Smooth muscle cell (in vitro differentiated cells): ENCODE measurements around the gene KIRREL3. TPM values are rescaled to one million over a fixed set of nuclear protein-coding genes. Genes with fewer than 3 reads are reported as not detected.
A peak's percentile ranks its signal among the peaks of the same experiment; 100 is the strongest.

ENCODE experiments used
- DNase-seq: peaks from one replicate; lab custom pipeline; 2025; ENCODE audit not compliant: unreplicated experiment; lab: John Stamatoyannopoulos, UW
- H2AFZ ChIP-seq: fragments of 200-600 bp; sonication (generic); 2 replicates; pipeline ENCODE4 v1.6.0; 2016; ENCODE audit warnings: antibody characterized with exemption, low read depth, mild to moderate bottlenecking
- H3F3A ChIP-seq: fragments of 200-600 bp; sonication (generic); 2 replicates; pipeline ENCODE4 v1.6.0; 2017; ENCODE audit warnings: antibody characterized with exemption, low read depth
- H3K27ac ChIP-seq: fragments of 200-600 bp; sonication (generic); 2 replicates; pipeline ENCODE4 v1.5.1; 2016; ENCODE audit warnings: low read depth, mild to moderate bottlenecking
- H3K27me3 ChIP-seq: fragments of 200-600 bp; sonication (generic); 2 replicates; pipeline ENCODE4 v1.6.1; 2016; ENCODE audit warnings: low read depth, mild to moderate bottlenecking
- H3K36me3 ChIP-seq: fragments of 200-600 bp; sonication (generic); 2 replicates; pipeline ENCODE4 v1.5.1; 2016; ENCODE audit warnings: low read depth
- H3K4me1 ChIP-seq: fragments of 200-600 bp; sonication (generic); 2 replicates; pipeline ENCODE4 v1.5.1; 2016; ENCODE audit warnings: low read depth
- H3K4me2 ChIP-seq: fragments of 200-600 bp; sonication (generic); 2 replicates; pipeline ENCODE4 v1.6.0; 2016; ENCODE audit warnings: mild to moderate bottlenecking
- H3K4me3 ChIP-seq: fragments of 200-600 bp; sonication (generic); 2 replicates; pipeline ENCODE4 v1.5.1; 2016; ENCODE audit warnings: mild to moderate bottlenecking
- H3K79me2 ChIP-seq: fragments of 200-600 bp; sonication (generic); 2 replicates; pipeline ENCODE4 v1.6.0; 2016; ENCODE audit warnings: low read depth, mild to moderate bottlenecking
- H3K9ac ChIP-seq: fragments of 200-600 bp; sonication (generic); 2 replicates; pipeline ENCODE4 v1.6.0; 2016; ENCODE audit warnings: low read depth
- H3K9me3 ChIP-seq: fragments of 200-600 bp; sonication (generic); replicated peaks from 2 replicates; pipeline ENCODE4 v1.5.1; 2016; ENCODE audit warnings: low read depth
- H4K20me1 ChIP-seq: fragments of 200-600 bp; sonication (generic); 2 replicates; pipeline ENCODE4 v1.6.0; 2016; ENCODE audit warnings: low read depth
- CTCF ChIP-seq: fragments of 200-600 bp; sonication (generic); IDR thresholded peaks from 2 replicates; pipeline ENCODE4 v1.5.1; 2017; ENCODE audit warnings: borderline replicate concordance, mild to moderate bottlenecking, antibody characterized with exemption; ENCODE audit not compliant: insufficient read depth, poor library complexity, severe bottlenecking
- WGBS: methylation state at CpG from one replicate; pipeline ENCODE4 v1.1.7; 2016; ENCODE audit warnings: low lambda C conversion rate; 5-methylcytosine and 5-hydroxymethylcytosine counted together
- polyA plus RNA-seq: library from polyadenylated mRNA; unstranded; fragments of >200 nt; fragmentation: Nextera tagmentation; extraction: Ambion mirVana; gene quantifications from 2 replicates; pipeline ENCODE4 v1.2.1, GENCODE V29; 2016
- total RNA-seq: library from RNA; depleted of rRNA; stranded (reverse); fragments of >200 nt; gene quantifications from 2 replicates; pipeline ENCODE4 v1.2.3, GENCODE V29; 2014

Gene KIRREL3
- total and polyA plus RNA-seq, 2 experiments from 2014 or later = 1.2 TPM; not detected in 1

- no peak overlapping the region for H3K4me3 ChIP-seq
- DNase-seq = no peak
- no peaks in the 10 kb centered on the region for H3K79me2 ChIP-seq
- peak overlapping the region; percentile 70 for H3K4me2 ChIP-seq
- H3F3A ChIP-seq = no peaks in the 10 kb centered on the region
- 82% methylated on average over 20 of the region's 20 CpGs for WGBS
- no peak for TF ChIP-seq CTCF
- H2AFZ ChIP-seq = peak overlapping the region; percentile 52
- H3K27me3 ChIP-seq = no peaks in the 10 kb centered on the region
- no peak overlapping the region for H3K27ac ChIP-seq
- H3K4me1 ChIP-seq = peaks cover 16% of the 10 kb centered on the region
- H3K9me3 ChIP-seq = no peaks in the 10 kb centered on the region
- no peaks in the 10 kb centered on the region for H3K36me3 ChIP-seq
- H4K20me1 ChIP-seq = no peaks in the 10 kb centered on the region
- no peak overlapping the region for H3K9ac ChIP-seq
Measured at GRCh38 chr11:126585388-126585773, 415.2 kb downstream of the KIRREL3 start.

GRCh38 chr11:126583594-126584427 is 416.8 kb downstream of the KIRREL3 start:
- Histone ChIP-seq H3F3A (no peaks in the 10 kb centered on the region), H3K9me3 (no peaks in the 10 kb centered on the region), H3K4me1 (peaks cover 16% of the 10 kb centered on the region), H3K36me3 (no peaks in the 10 kb centered on the region), H3K79me2 (no peaks in the 10 kb centered on the region), H2AFZ (no peak overlapping the region), H3K4me2 (no peak overlapping the region), H3K27me3 (peaks cover 2% of the 10 kb centered on the region), H3K9ac (no peak overlapping the region), H3K4me3 (no peak overlapping the region), H3K27ac (no peak overlapping the region), H4K20me1 (no peaks in the 10 kb centered on the region)
- TF ChIP-seq CTCF = no peak
- 85% methylated on average over 26 of the region's 26 CpGs for WGBS
- no peak for DNase-seq

GRCh38 chr11:126583101-126583500 is 417.5 kb downstream of the KIRREL3 start:
- WGBS = 80% methylated on average over 3 of the region's 3 CpGs
- no peak for TF ChIP-seq CTCF
- Histone ChIP-seq H3K9me3 (no peaks in the 10 kb centered on the region), H3K36me3 (no peaks in the 10 kb centered on the region), H3K27ac (no peak overlapping the region), H3K4me1 (peaks cover 16% of the 10 kb centered on the region), H3F3A (no peaks in the 10 kb centered on the region), H3K4me3 (no peak overlapping the region), H2AFZ (no peak overlapping the region), H3K79me2 (no peaks in the 10 kb centered on the region), H4K20me1 (no peaks in the 10 kb centered on the region), H3K9ac (no peak overlapping the region), H3K27me3 (peaks cover 5% of the 10 kb centered on the region), H3K4me2 (no peak overlapping the region)
- DNase-seq = no peak
